ENCODE data around the gene PTEN.

The PTEN gene

GRCh38 chr10:87952612-87953011 is 89.2 kb downstream of the PTEN start:
- no peak overlapping the region for H3K4me3 ChIP-seq (IDR thresholded peaks at IDR 0.05; ENCODE audit: insufficient read depth, low read depth, low read length)
- peaks cover 26% of the 10 kb centered on the region; the same call in 1 of the 2 replicates for H3K79me2 ChIP-seq (ENCODE audit: insufficient read depth, low read depth)
- H3K27ac ChIP-seq, result no peak overlapping the region
- H2AFZ ChIP-seq (ENCODE audit: low read depth), result no peak overlapping the region
- H3K4me2 ChIP-seq, result no peak overlapping the region
- no peak overlapping the region for H3K9ac ChIP-seq
- H4K20me1 ChIP-seq (ENCODE audit: insufficient read depth), result peaks cover 4% of the 10 kb centered on the region; the same call in 1 of the 2 replicates
- peaks cover 3% of the 10 kb centered on the region; the same call in 1 of the 2 replicates for H3K36me3 ChIP-seq (ENCODE audit: insufficient read depth)
- H3K27me3 ChIP-seq (ENCODE audit: insufficient read depth, low read depth), result no peaks in the 10 kb centered on the region
- no peak for TF ChIP-seq CTCF (conservative IDR thresholded peaks at IDR 0.05; ENCODE audit: low read depth, low read length)
- H3K4me1 ChIP-seq (ENCODE audit: low read depth, poor library complexity, severe bottlenecking), result peaks cover 11% of the 10 kb centered on the region

- no peak overlapping the region for H3K9ac ChIP-seq
- TF ChIP-seq CTCF (conservative IDR thresholded peaks at IDR 0.05; ENCODE audit: low read depth, low read length), result no peak
- H3K27me3 ChIP-seq (ENCODE audit: insufficient read depth, low read depth), result no peaks in the 10 kb centered on the region
- no peak overlapping the region for H3K4me3 ChIP-seq (IDR thresholded peaks at IDR 0.05; ENCODE audit: insufficient read depth, low read depth, low read length)
- no peak overlapping the region for H3K27ac ChIP-seq
- H2AFZ ChIP-seq (ENCODE audit: low read depth), result no peak overlapping the region
- H3K36me3 ChIP-seq (ENCODE audit: insufficient read depth), result peaks cover 13% of the 10 kb centered on the region; the same call in 1 of the 2 replicates
- no peaks in the 10 kb centered on the region for H3K4me1 ChIP-seq (ENCODE audit: low read depth, poor library complexity, severe bottlenecking)
- H3K79me2 ChIP-seq (ENCODE audit: insufficient read depth, low read depth), result peaks cover 27% of the 10 kb centered on the region; the same call in 1 of the 2 replicates
- no peak overlapping the region for H3K4me2 ChIP-seq
- peaks cover 4% of the 10 kb centered on the region; the same call in 1 of the 2 replicates for H4K20me1 ChIP-seq (ENCODE audit: insufficient read depth)
Observed at GRCh38 chr10:87956055-87956454, 92.6 kb downstream of the PTEN start.

GRCh38 chr10:87957702-87958101 is 94.3 kb downstream of the PTEN start:
- H3K27me3 ChIP-seq (ENCODE audit: insufficient read depth, low read depth), result no peaks in the 10 kb centered on the region
- 0 out of 2 replicates have a peak, but pooled peaks cover 9% of the 10 kb centered on the region for H3K36me3 ChIP-seq (ENCODE audit: insufficient read depth)

GRCh38 chr10:87960230-87960629 is 96.8 kb downstream of the PTEN start:
- TF ChIP-seq CTCF (conservative IDR thresholded peaks at IDR 0.05; ENCODE audit: low read depth, low read length), result no peak
- no peak overlapping the region for H2AFZ ChIP-seq (ENCODE audit: low read depth)
- 0 out of 2 replicates have a peak, but pooled peaks cover under 1% of the 10 kb centered on the region for H4K20me1 ChIP-seq (ENCODE audit: insufficient read depth)
- no peaks in the 10 kb centered on the region for H3K4me1 ChIP-seq (ENCODE audit: low read depth, poor library complexity, severe bottlenecking)
- no peak overlapping the region for H3K9ac ChIP-seq
- no peak overlapping the region for H3K4me3 ChIP-seq (IDR thresholded peaks at IDR 0.05; ENCODE audit: insufficient read depth, low read depth, low read length)
- 0 out of 2 replicates have a peak, but pooled peaks cover 9% of the 10 kb centered on the region for H3K36me3 ChIP-seq (ENCODE audit: insufficient read depth)
- H3K27me3 ChIP-seq (ENCODE audit: insufficient read depth, low read depth), result no peaks in the 10 kb centered on the region
- H3K4me2 ChIP-seq, result no peak overlapping the region
- peaks cover 17% of the 10 kb centered on the region; the same call in 1 of the 2 replicates for H3K79me2 ChIP-seq (ENCODE audit: insufficient read depth, low read depth)
- H3K27ac ChIP-seq, result no peak overlapping the region

More at GRCh38 chr10:87957702-87958101, 94.3 kb downstream of the PTEN start:
- Histone ChIP-seq H3K4me2 (no peak overlapping the region), H3K4me3 (IDR thresholded peaks at IDR 0.05; ENCODE audit: insufficient read depth, low read depth, low read length) (no peak overlapping the region), H3K9ac (no peak overlapping the region), H3K27ac (no peak overlapping the region), H3K4me1 (ENCODE audit: low read depth, poor library complexity, severe bottlenecking) (no peaks in the 10 kb centered on the region), H3K79me2 (ENCODE audit: insufficient read depth, low read depth) (peaks cover 17% of the 10 kb centered on the region; the same call in 1 of the 2 replicates), H2AFZ (ENCODE audit: low read depth) (no peak overlapping the region), H4K20me1 (ENCODE audit: insufficient read depth) (peaks cover 4% of the 10 kb centered on the region; the same call in 1 of the 2 replicates)
- no peak for TF ChIP-seq CTCF (conservative IDR thresholded peaks at IDR 0.05; ENCODE audit: low read depth, low read length)

Measured in KMS-11 (cell line).